Measurements from ENCODE around the gene ST6GALNAC6. TPM values are rescaled to one million over a fixed set of nuclear protein-coding genes. Genes with fewer than 3 reads are reported as not detected.

ST6GALNAC6 gene
- total and polyA plus RNA-seq, 2 of the 8 experiments (the other 6 are each of a cell fraction or from before 2014, with no cell fraction given): 43.7 to 64.4 TPM

- no peak for TF ChIP-seq TAF7 (optimal IDR thresholded peaks at IDR 0.05; ENCODE audit: borderline replicate concordance, low read depth, low read length)
- no peak for TF ChIP-seq SAP30 (IDR thresholded peaks at IDR 0.05; ENCODE audit: insufficient read depth, insufficient replicate concordance, low read length)
- no peak for TF ChIP-seq POLR2AphosphoS5 (IDR thresholded peaks at IDR 0.05; ENCODE audit: low read depth, low read length)
- TF ChIP-seq TCF12 (IDR thresholded peaks at IDR 0.05; ENCODE audit: low read depth, low read length): no peak
- no peak for TF ChIP-seq CBX8 (IDR thresholded peaks at IDR 0.05; ENCODE audit: borderline replicate concordance, low read depth, low read length)
- no peak for TF ChIP-seq EP300 (IDR thresholded peaks at IDR 0.05; ENCODE audit: borderline replicate concordance in 1 of 2, low read depth in 2 of 2, low read length in 2 of 2)
- no peak for TF ChIP-seq HDAC6 (IDR thresholded peaks at IDR 0.05; ENCODE audit: low read depth, low read length)
Measured at GRCh38 chr9:127940593-127940992, 41.2 kb upstream of the ST6GALNAC6 start (continued).
